AG08396 (cell line): ENCODE measurements around the gene MAPRE3.
A peak's percentile ranks its signal among the peaks of the same experiment; 100 is the strongest.

Experiments used
- DNase-seq: peaks from one replicate; pipeline ENCODE4 v3.0.0; 2012; ENCODE audit warnings: low spot score, mixed read lengths

The MAPRE3 gene

GRCh38 chr2:27014771-27015433 is 44.5 kb downstream of the MAPRE3 start:
- DNase-seq: no peak

- DNase-seq: peak; percentile 74
These were observed 46.4 kb downstream of the MAPRE3 start for GRCh38 chr2:27016801-27017325.

GRCh38 chr2:27018142-27018541 is 47.7 kb downstream of the MAPRE3 start:
- no peak for DNase-seq

- no peak for DNase-seq
These were observed 49.0 kb downstream of the MAPRE3 start for GRCh38 chr2:27019459-27019858.

- no peak for DNase-seq
These were observed 49.8 kb downstream of the MAPRE3 start for GRCh38 chr2:27019931-27020855.

- DNase-seq: peak; percentile 41
These were observed 51.0 kb downstream of the MAPRE3 start for GRCh38 chr2:27021253-27022049.

DNA sequence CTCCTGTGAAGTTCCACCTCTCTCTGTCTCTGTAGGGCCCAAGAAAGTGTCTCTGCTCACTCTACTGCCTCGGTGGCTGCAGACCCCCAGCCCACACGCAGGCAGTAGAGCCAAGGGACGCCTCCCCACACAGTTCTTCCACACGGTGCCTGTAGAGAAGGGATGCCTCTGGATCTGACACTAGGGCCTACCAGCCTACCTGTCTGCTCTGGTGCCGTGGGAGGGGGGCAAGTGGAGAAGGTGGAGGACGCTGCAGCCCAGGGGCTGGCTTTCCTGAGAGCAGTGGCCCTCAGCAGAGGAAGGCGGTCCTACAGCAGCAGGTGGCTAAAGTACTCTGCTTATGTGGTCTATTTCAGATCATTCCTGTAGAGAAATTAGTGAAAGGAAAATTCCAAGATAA is 53.3 kb downstream of the MAPRE3 start:
- no peak for DNase-seq

- no peak for DNase-seq
These were observed 53.8 kb downstream of the MAPRE3 start for GRCh38 chr2:27024188-27024587.

DNA sequence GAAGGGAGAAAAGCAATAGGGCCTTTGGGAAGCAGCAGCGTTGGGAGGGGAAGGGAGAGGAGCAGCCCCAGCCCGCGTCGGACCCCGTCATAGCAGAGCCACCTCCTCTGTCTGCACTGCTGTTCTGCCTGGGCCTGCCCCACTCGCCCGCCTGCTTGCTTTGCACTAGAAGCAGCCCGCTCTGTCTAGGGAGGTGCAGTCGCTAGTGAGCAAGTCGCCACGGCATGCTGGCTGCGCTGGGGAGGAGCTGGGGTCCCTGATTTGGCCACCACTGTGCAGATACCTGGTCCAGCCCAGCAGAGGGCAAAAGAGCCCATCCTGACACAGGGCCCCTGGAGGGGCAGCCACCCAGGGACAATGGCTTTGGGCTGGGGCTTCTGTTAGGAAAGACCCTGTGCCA is 54.4 kb downstream of the MAPRE3 start:
- no peak for DNase-seq

GRCh38 chr2:27025281-27025800 is 54.9 kb downstream of the MAPRE3 start:
- no peak for DNase-seq

- DNase-seq: no peak
These were observed 55.7 kb downstream of the MAPRE3 start for GRCh38 chr2:27025861-27026851.

GRCh38 chr2:27027211-27027651 is 56.8 kb downstream of the MAPRE3 start:
- no peak for DNase-seq

DNA sequence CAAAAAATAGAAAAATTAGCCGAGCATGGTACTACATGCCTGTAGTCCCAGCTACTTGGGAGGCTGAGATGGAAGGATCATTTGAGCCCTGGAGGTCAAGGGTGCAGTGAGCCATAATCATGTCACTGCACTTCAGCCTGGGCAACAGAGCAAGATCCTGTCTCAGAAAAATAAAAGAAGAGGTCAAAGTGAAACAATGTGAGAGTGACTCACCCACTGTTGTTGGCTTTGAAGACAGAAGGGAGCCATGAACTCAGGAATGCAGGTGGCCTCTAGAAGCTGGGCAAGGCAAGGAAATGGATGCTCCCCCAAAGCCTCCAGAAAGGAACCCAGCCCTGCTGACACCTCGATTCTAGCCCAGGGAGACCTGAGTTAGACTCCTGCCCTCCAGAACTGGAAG is 58.6 kb downstream of the MAPRE3 start:
- no peak for DNase-seq

DNA sequence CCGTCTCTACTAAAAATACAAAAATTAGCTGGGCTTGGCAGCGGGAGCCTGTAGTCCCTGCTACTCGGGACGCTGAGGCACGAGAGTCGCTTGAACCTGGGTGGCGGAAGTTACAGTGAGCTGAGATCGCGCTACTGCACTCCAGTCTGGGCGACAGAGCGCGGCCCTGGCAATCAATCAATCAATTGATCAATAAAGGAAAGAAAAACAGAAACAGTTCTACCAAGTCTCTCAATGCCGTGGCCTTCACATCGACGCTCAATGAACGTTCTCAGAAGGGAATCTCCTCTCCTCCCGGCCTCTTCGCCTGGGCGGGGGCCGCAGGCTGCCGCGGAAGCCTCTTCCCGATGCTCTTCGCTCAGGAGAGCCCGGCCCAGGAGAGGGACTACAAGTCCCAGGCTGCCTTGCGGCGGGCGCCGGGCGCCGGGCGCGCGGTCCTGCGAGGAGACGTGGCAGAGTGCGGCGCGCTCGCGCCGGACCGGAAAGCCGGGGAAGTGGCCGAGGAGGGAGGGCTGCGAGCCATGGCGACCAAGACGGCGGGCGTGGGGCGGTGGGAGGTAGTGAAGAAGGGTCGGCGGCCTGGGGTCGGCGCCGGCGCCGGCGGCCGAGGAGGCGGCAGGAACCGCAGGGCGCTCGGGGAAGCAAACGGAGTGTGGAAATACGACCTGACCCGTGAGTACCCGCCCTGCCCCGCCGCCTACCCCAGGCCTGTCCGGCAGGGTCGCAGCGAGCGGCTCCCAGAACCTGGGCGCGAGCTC is 62.2 kb downstream of the MAPRE3 start, which contains the start of gene TMEM214:
TMEM214 (plus strand) TSS at position 471 of the 758 bp plus-strand sequence; CDS start at position 522, 51 bp downstream.
- peak; percentile 97 for DNase-seq

- DNase-seq: no peak
These were observed 62.9 kb downstream of the MAPRE3 start for GRCh38 chr2:27033253-27033852.

- DNase-seq: no peak
These were observed 67.6 kb downstream of the MAPRE3 start for GRCh38 chr2:27038012-27038411.

GRCh38 chr2:27038631-27039339 is 68.3 kb downstream of the MAPRE3 start:
- no peak for DNase-seq

GRCh38 chr2:27039426-27039825 is 69.0 kb downstream of the MAPRE3 start:
- no peak for DNase-seq

- no peak for DNase-seq
These were observed 69.4 kb downstream of the MAPRE3 start for GRCh38 chr2:27039871-27040270.
